Stimulated activated CD8-positive, alpha-beta memory T cell treated with anti-CD3 and anti-CD28 coated beads, Interleukin-7, amount 100 ng/mL, for 48 hours (primary cell): ENCODE results near the gene RAD51B.

Experiments
- DNase-seq, 2 donors: peaks; one replicate each; pipeline ENCODE4 v3.0.0-alpha.2; 2020; ENCODE audit warnings: low read depth in 1 of 2; ENCODE audit errors: extremely low read depth in 1 of 2

The RAD51B gene

GRCh38 chr14:68225321-68225720, 405.7 kb downstream of the RAD51B start:
- DNase-seq = no peak

DNA sequence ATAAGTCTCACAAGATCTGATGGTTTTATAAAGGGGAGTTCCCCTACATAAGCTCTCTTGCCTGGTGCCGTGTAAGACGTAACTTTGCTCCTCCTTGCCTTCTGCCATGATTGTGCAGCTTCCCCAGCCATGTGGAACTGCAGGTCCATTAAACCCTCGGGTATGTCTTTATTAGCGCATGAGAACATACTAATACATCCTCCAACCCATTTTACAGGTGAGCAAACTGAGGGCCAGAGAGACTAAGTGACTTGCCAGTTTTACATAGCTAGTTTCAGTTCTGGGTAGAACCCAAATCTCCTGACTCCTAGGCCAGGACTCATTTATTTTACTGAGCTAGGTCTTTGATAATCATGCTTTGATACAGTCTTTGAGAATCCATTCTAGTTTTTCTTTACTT, 406.9 kb downstream of the RAD51B start:
- no peak for DNase-seq

- DNase-seq = no peak
Observed at GRCh38 chr14:68228656-68229055, 409.1 kb downstream of the RAD51B start.

DNA sequence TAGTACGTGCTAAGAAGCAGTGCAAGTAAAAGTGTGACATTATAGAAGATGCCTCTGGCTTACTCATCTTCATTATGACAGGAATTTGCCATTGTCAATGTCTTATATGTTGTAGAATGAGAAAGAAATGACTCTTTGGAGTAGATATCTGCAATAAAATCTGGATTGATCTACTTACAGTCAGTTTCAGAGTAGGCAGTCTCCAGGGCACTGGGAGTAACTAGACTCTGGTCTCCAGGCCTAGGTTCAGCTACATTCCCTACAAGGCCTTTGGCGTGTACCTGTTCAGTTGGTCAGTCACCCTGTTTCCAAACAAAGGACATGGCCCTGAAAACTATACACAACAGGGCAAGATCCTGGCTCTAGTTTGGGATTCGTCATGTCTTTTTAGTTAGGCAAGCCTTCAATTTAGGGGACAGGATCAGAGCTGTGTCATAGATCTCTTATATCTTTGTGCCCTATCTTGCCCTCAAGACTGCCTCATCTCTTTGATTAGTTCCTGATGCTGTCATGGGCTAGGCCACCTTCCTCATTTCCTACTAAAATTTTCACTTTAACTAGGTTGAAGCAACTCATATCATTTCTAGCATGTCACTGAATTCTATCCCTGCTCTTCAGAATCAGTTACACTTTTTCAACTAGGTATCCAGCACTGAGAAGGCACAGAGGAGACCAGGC, 410.0 kb downstream of the RAD51B start:
- no peak for DNase-seq

GRCh38 chr14:68230202-68230949, 410.8 kb downstream of the RAD51B start:
- no peak for DNase-seq

GRCh38 chr14:68230950-68231717, 411.6 kb downstream of the RAD51B start:
- no peak for DNase-seq

DNA sequence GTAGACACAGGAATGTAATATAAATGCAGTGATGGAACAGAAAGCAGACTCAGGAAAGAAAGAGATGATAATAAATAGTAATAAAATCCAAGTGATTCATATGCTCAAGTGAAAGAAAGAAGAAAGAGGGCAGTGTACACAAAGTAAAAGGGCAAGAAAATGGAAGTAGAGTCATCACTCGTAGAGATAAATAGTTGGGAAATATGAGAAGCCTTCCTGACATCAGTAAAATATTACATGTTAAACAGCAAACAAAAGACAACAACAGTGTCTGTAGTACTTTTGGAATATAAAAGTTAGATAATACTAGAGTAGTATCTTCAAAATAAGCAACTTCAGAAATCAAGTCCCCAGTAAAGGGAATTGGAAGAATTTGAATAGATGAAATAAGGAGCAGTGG, 412.3 kb downstream of the RAD51B start:
- DNase-seq = no peak

DNA sequence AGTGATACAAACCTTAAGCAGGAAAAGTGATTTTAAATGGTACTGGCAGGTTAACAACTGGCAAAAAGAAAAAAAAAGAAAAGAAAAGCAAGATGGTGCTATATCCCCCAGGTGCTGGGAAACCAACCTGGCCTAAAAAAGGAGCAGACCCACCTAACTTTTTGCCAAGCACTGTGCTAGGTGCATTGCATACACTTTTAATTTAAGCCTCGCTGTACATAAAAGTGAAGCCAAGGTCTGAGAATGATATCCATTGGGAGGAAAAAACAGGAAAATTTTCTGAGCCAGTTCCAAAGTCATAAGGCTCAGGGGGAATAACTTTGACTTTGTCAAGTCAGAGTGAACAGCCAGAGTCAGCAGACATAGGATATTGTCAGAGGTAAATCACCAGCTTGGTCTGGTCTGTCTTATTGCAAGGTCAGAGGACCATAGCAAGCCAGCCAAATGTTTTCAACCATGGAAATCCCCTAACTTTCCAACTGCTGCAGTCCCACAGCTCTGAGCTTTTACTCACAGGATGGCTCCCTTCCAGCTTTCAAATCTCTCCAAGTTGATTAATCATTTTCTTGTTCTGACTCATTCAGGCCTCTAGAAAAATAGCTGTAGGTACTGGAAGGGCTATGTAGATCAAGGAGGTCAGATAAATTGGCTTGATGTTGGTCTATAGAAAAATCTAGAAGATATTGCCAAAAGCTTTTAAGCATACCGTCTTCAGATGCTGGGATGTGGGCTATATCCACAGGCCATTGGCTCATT, 412.9 kb downstream of the RAD51B start:
- DNase-seq = peak in 1 of 2 donors; percentile 36

GRCh38 chr14:68233101-68233784, 413.7 kb downstream of the RAD51B start:
- no peak for DNase-seq

DNA sequence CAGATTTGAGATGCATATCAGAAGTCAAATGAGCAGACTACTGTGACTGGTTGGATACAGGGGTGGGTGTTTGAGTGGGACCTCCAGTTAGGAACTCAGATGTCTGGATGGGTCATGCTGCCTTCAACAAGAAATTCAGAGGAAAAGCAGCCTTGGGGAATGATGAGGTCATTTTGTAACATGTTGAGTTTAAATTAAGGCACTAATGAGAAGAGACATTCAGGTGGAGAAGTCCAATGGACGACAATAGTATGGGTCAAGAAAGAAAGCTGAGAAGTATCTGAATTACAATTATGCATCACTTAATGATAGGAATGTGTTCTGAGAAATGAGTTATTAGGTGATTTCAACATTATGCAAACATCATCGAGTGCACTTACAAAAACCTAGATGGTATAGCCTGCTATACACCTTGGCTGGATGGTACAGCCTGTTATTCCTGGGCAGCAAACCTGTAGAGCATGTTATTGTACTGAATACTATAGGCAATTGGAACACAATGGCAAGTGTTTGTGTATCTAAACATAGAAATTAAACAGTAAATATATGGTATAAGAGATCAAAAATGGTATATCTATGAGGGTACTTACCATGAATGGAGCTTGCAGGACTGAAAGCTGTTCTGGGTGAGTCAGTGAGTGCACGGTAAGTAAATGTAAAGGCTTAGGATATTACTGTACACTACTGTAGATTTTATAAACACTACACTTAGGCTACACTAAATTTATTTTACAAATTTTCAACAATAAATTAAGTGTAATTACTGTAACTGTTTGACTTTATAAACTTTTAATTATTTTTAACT, 414.7 kb downstream of the RAD51B start:
- DNase-seq = no peak

DNA sequence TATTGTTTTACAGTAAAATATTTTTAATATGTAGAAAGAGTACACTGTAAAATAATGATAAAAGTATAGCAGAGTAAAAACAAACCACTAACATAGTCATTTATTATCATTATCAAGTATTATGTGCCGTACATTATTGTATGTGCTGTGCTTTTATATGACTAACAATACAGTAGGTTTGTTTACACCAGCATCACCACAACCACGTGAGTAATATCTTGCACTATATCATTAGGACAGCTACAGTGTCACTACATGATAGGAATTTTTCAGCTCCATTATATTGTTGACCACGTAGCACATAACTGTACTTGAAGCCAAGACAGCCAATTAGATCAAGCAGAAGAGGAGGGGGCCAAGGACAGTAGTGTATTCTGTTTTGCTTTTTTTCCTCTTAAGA, 415.4 kb downstream of the RAD51B start:
- DNase-seq = no peak

DNA sequence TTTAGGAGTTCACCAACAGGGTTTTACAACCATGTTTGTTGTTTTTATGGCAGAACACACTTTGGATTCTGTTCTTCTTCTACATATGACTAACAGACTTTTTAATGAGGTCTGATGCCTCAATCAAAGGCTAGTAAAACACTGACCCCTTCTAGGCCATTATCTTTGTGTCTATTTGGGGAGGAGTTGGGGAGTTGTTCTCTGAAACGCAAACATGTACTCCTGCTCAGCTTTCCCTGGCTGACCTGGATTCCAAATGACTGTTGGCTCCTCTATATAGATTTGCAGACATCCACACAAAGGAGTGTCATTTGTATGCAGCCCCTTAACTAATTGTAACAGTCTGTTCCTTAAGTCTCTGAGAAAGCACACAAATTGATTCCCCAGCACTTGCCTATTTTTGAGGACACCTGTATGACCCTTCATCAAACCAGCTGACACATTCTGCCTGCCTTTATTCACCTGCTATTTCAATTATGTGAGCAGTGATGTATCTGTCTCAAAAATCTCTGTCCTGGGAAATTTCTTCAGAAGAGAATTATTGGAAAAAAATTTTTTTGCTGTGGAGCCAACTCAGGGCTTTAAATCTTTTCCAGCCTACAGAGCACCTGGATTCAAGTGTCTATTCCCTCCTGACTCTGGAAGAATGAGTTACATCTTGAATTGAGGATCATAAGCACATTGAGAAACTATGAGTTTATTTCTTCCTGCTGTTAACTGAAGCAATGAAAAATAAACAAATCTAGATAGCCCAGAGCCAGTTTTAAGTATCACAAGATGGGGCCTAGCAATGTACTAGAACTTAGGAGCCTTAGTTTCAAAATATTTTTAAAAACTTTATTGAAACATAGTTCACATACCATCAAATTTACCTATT, 417.2 kb downstream of the RAD51B start:
- DNase-seq = no peak

GRCh38 chr14:68238551-68238950, 419.0 kb downstream of the RAD51B start:
- no peak for DNase-seq

- no peak for DNase-seq
Observed at GRCh38 chr14:68238976-68239375, 419.4 kb downstream of the RAD51B start.

- no peak for DNase-seq
Observed at GRCh38 chr14:68239988-68240771, 420.6 kb downstream of the RAD51B start.

DNA sequence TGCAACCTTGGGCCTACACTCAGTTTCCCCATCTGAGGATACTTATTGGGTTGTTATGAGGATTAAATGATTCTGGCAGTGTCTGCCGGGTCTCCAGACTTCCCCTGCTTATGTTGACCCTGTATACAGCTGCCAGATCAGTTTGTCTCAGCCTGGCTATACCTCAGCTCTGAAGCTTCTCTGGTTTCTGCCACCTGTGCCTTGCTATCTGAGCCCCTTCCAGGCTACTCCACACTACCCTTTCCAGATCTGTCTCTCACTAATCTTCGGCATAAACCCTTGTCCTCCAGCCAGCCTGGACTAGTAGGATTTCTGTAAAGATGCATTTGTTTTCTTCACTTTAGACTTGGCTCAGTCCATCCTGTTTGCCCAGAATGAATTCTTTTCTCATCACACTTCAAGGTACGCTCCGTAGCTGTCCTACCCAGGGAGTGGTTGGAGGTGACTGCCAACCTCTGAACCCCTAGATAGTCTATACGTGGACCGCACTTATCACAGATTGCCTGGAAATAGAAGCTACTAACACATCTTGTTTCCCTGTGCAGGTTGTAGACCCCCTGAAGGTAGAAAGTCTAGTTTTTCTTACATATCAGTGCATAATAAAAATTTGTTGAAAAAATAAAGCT, 422.4 kb downstream of the RAD51B start:
- no peak for DNase-seq

- no peak for DNase-seq
Observed at GRCh38 chr14:68243450-68244010, 424.0 kb downstream of the RAD51B start.
